Spleen (tissue), 11 donors: ENCODE results near the gene BBS7. TPM values are rescaled to one million over a fixed set of nuclear protein-coding genes. Genes with fewer than 3 reads are reported as not detected.

ENCODE experiments used
- DNase-seq: peaks from one replicate; pipeline ENCODE4 v3.0.0-alpha.2; 2020
- H3K27ac ChIP-seq, 8 donors: fragments of 200-600 bp; sonication (generic) in 7 of 8; 1 replicate in 4 of 8; 2 replicates in 4 of 8; pipeline versions ENCODE4 v1.5.0 to v1.8.0; 2016 to 2021; ENCODE audit warnings: inconsistent platforms in 4 of 8, mild to moderate bottlenecking in 4 of 8, moderate library complexity in 1 of 8
- H3K27me3 ChIP-seq, 7 donors: fragments of 200-600 bp; sonication (generic) in 6 of 7; replicated peaks in 1 of 7; 1 replicate in 4 of 7; 2 replicates in 3 of 7; pipeline versions ENCODE4 v1.5.0 to v1.8.0; 2016 to 2021; ENCODE audit warnings: inconsistent platforms in 3 of 7, mild to moderate bottlenecking in 1 of 7
- H3K36me3 ChIP-seq, 6 donors: fragments of 200-600 bp; sonication (generic) in 5 of 6; 1 replicate in 4 of 6; 2 replicates in 2 of 6; pipeline versions ENCODE4 v1.5.0 to v1.8.0; 2016 to 2021; ENCODE audit warnings: inconsistent platforms in 2 of 6
- H3K4me1 ChIP-seq, 6 donors: fragments of 200-600 bp; sonication (generic) in 5 of 6; 1 replicate in 3 of 6; 2 replicates in 3 of 6; pipeline versions ENCODE4 v1.5.0 to v1.8.0; 2016 to 2021; ENCODE audit warnings: inconsistent platforms in 3 of 6
- H3K4me3 ChIP-seq, 8 donors: fragments of 200-600 bp; sonication (generic) in 7 of 8; 1 replicate in 4 of 8; 2 replicates in 4 of 8; pipeline versions ENCODE4 v1.5.0 to v1.8.0; 2016 to 2021; ENCODE audit warnings: inconsistent platforms in 4 of 8, mild to moderate bottlenecking in 4 of 8, moderate library complexity in 2 of 8
- H3K9me3 ChIP-seq, 8 donors: fragments of 200-600 bp; sonication (generic) in 7 of 8; 1 replicate in 4 of 8; 2 replicates in 4 of 8; pipeline versions ENCODE4 v1.5.0 to v1.8.0; 2016 to 2021; ENCODE audit warnings: inconsistent platforms in 4 of 8
- POLR2A ChIP-seq, 3 donors: fragments of 450-650 bp; IDR thresholded peaks; one replicate each; pipeline ENCODE4 v1.5.1; 2017; ENCODE audit warnings: antibody characterized with exemption in 3 of 3, mild to moderate bottlenecking in 1 of 3
- POLR2AphosphoS5 ChIP-seq, 3 donors: sonication (generic); formaldehyde crosslinking; IDR thresholded peaks; one replicate each; pipeline ENCODE4 v1.5.1; 2017; ENCODE audit warnings: antibody characterized with exemption in 3 of 3
- WGBS, 5 donors: extraction: QIAGEN DNeasy Blood & Tissue Kit in 3 of 5; methylation state at CpG; one replicate each; pipeline versions ENCODE4 v1.1.5 to v1.1.7; 2013 to 2018; 5-methylcytosine and 5-hydroxymethylcytosine counted together
- intact Hi-C: fragments of 100-400 bp; cut with DNase I; formaldehyde crosslinking; loops from one replicate; pipeline ENCODE4 v1.15.0; 2023; ENCODE audit warnings: low total_unique reads
- polyA plus RNA-seq, 3 donors: library from polyadenylated mRNA; stranded (reverse); fragments of 200-250 nt; gene quantifications; one replicate each; pipeline ENCODE4 v1.2.1, GENCODE V29; 2013
- total RNA-seq, 7 donors: library from RNA; depleted of rRNA in 3 of 7; stranded (reverse); fragments of >200 nt in 3 of 7; fragmentation: NEBNext Ultra II Directional in 4 of 7; extraction: Animal tissue kit (Norgen Biotek cat#: 25700) in 4 of 7; gene quantifications; one replicate each; pipeline versions ENCODE4 v1.1.0 to v1.2.1, GENCODE V29; 2016 to 2021
- TF ChIP-seq, protein P1 (sequence below), 11 experiments: fragments of 200-600 bp in 7 of 11; fragments of 450-650 bp in 4 of 11; sonication (generic) in 4 of 11; IDR thresholded peaks in 8 of 11; conservative IDR thresholded peaks in 3 of 11; 1 replicate in 7 of 11; 2 replicates in 4 of 11; pipeline versions ENCODE4 v1.4.0 to v1.8.0; 2016 to 2021; ENCODE audit warnings: antibody characterized with exemption in 11 of 11, inconsistent platforms in 4 of 11, mild to moderate bottlenecking in 1 of 11
- donor health status: healthy with polysubstance abuse.
- donor health status: DM: no; HTN: no; CAD: no; lungs with moderate emphysema.
- donor health status: DM: no; HTN: no; CAD: no.
- donor health status: Bipolar disorder and iron deficiency.
- donor health status: healthy.
- donor health status: DM: no; HTN: no; CAD: no.
- donor health status: DM: yes; HTN: yes; CAD: no.

BBS7 gene
- total and polyA plus RNA-seq, 10 donors, result 3.1 to 19.7 (median 11.2) TPM

DNA sequence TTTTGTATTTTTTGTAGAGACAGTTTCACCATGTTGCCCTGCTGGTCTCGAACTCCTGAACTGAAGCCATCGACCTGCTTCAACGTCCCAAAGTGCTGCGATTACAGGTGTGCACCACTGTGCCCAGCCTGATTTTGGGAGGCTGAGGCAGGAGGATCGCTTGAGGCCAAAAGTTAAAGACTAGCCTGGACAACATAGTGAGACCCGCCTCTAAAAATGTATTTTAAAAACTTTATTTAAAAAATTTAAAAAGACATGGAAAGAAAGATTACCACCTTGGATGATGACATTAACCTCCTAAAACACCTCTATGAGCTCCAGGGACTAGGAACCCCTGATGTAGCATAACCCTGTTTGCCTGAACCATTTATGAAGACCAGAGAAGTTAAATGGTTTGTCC lies 5.8 kb upstream of the BBS7 start:
- Histone ChIP-seq H3K27ac (no peak overlapping the region), H3K4me3 (no peak overlapping the region), H3K4me1 (peaks cover 0 to under 1% (median 0%) of the 10 kb centered on the region in 6 donors), H3K27me3 (peaks cover 0 to 30% (median 0%) of the 10 kb centered on the region in 7 donors), H3K9me3 (no peaks in the 10 kb centered on the region), H3K36me3 (no peaks in the 10 kb centered on the region)
- 92 to 97% (median 94%) methylated on average over 6 of the region's 6 CpGs for WGBS, 5 donors
- no peak for DNase-seq
- intact Hi-C loops, result no loop called here
- no peak for TF ChIP-seq POLR2AphosphoS5 (IDR thresholded peaks at IDR 0.05)
- no peak for TF ChIP-seq POLR2A (IDR thresholded peaks at IDR 0.05)
- TF ChIP-seq, protein P1, sequence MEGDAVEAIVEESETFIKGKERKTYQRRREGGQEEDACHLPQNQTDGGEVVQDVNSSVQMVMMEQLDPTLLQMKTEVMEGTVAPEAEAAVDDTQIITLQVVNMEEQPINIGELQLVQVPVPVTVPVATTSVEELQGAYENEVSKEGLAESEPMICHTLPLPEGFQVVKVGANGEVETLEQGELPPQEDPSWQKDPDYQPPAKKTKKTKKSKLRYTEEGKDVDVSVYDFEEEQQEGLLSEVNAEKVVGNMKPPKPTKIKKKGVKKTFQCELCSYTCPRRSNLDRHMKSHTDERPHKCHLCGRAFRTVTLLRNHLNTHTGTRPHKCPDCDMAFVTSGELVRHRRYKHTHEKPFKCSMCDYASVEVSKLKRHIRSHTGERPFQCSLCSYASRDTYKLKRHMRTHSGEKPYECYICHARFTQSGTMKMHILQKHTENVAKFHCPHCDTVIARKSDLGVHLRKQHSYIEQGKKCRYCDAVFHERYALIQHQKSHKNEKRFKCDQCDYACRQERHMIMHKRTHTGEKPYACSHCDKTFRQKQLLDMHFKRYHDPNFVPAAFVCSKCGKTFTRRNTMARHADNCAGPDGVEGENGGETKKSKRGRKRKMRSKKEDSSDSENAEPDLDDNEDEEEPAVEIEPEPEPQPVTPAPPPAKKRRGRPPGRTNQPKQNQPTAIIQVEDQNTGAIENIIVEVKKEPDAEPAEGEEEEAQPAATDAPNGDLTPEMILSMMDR (IDR thresholded peaks at IDR 0.05 in 8 of 11, conservative IDR thresholded peaks at IDR 0.05 in 3 of 11), result no peak

DNA sequence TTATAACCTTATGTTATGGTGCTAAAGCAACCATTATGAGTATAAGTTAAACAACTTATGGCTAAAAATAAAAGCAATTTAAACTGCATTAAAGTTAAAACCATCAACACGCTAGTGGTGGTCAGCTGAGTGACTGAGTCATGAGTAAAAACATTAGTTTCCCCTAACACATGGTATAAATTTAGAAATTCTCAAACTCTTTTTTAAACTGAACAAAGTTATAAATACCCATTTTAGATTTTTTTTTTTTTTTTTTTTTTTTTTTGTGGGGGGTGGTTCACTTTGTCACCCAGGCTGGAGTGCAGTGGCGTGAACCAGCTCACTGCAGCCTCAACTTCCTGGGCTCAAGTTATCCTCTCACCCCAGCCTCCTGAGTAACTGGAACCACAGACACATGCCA lies 5.4 kb upstream of the BBS7 start:
- WGBS, 5 donors, result 49 to 94% (median 64%) methylated on average over 2 of the region's 2 CpGs
- no peak for DNase-seq
- Histone ChIP-seq H3K4me1 (peaks cover 0 to 5% (median 2%) of the 10 kb centered on the region in 6 donors), H3K9me3 (no peaks in the 10 kb centered on the region), H3K27me3 (peaks cover 0 to 30% (median 0%) of the 10 kb centered on the region in 7 donors), H3K36me3 (no peaks in the 10 kb centered on the region), H3K4me3 (no peak overlapping the region), H3K27ac (no peak overlapping the region)
- TF ChIP-seq POLR2A (IDR thresholded peaks at IDR 0.05), result no peak
- TF ChIP-seq POLR2AphosphoS5 (IDR thresholded peaks at IDR 0.05), result no peak
- TF ChIP-seq, protein P1 (IDR thresholded peaks at IDR 0.05 in 8 of 11, conservative IDR thresholded peaks at IDR 0.05 in 3 of 11), result no peak
- intact Hi-C loops, result no loop called here

DNA sequence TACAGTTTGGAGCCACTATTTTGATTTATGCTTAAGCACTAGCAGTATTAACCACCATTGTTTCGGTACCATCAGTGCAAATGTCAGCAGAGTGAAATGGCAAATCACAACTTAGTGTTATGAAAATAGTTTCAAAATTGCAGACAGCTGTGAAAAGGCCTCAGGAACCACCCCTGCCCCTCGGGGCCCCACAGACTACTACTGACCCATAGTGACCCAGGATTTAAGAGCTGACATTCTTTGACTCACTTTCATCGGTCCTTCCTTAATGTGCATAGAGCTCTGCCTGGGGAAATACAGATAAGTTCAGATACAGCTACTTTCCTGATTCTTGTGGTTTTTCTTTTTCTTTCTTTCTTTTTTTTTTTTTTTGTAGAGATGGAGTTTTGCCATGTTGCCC lies 3.3 kb upstream of the BBS7 start:
- Histone ChIP-seq H3K4me3 (no peak overlapping the region), H3K4me1 (peaks cover 7 to 22% (median 13%) of the 10 kb centered on the region in 6 donors), H3K9me3 (no peaks in the 10 kb centered on the region), H3K36me3 (no peaks in the 10 kb centered on the region), H3K27ac (no peak overlapping the region), H3K27me3 (peaks cover 0 to 23% (median 0%) of the 10 kb centered on the region in 7 donors)
- TF ChIP-seq POLR2AphosphoS5 (IDR thresholded peaks at IDR 0.05), result no peak
- TF ChIP-seq, protein P1 (IDR thresholded peaks at IDR 0.05 in 8 of 11, conservative IDR thresholded peaks at IDR 0.05 in 3 of 11), result no peak
- intact Hi-C loops, result no loop called here
- 18 to 27% (median 22%) methylated on average over 3 of the region's 3 CpGs for WGBS, 5 donors
- DNase-seq, result no peak

DNA sequence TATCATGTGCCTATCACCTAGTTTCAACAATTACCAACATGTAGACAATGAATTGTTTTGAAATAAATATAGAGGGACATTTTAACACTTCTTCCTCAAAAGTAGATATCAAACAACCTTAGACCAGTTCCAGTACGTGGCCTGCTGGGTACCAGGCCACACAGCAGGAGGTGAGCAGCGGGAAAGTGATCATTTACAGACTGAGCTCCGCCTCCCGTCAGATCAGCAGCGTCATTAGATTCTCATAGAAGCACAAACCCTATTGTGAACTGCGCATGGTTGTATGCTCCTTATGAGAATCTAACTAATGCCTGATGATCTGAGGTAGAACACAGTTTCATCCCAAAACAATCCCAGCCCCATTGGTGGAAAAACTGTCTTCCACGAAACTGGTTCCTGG lies 6.5 kb downstream of the BBS7 start:
- DNase-seq, result no peak
- Histone ChIP-seq H3K36me3 (peaks cover 0 to 67% (median 16%) of the 10 kb centered on the region in 6 donors), H3K27me3 (no peaks in the 10 kb centered on the region), H3K9me3 (no peaks in the 10 kb centered on the region), H3K27ac (no peak overlapping the region), H3K4me1 (peaks cover 0 to 2% (median under 1%) of the 10 kb centered on the region in 6 donors), H3K4me3 (no peak overlapping the region)
- no peak for TF ChIP-seq POLR2AphosphoS5 (IDR thresholded peaks at IDR 0.05)
- TF ChIP-seq, protein P1 (IDR thresholded peaks at IDR 0.05 in 8 of 11, conservative IDR thresholded peaks at IDR 0.05 in 3 of 11), result no peak
- no peak for TF ChIP-seq POLR2A (IDR thresholded peaks at IDR 0.05)
- 92 to 98% (median 93%) methylated on average over 7 of the region's 7 CpGs for WGBS, 5 donors
- intact Hi-C loops, result no loop called here
